Measurements from ENCODE around the gene EHD1. TPM values are rescaled to one million over a fixed set of nuclear protein-coding genes. Genes with fewer than 3 reads are reported as not detected.
"Not testable (repeated sequence)": the region's sequence is repeated elsewhere in the genome, so short reads cannot be mapped to it uniquely, and the experiment has no call there.

EHD1 gene
- total and polyA plus RNA-seq, 5 experiments from 2014 or later = 137 to 226 (median 164) TPM

DNA sequence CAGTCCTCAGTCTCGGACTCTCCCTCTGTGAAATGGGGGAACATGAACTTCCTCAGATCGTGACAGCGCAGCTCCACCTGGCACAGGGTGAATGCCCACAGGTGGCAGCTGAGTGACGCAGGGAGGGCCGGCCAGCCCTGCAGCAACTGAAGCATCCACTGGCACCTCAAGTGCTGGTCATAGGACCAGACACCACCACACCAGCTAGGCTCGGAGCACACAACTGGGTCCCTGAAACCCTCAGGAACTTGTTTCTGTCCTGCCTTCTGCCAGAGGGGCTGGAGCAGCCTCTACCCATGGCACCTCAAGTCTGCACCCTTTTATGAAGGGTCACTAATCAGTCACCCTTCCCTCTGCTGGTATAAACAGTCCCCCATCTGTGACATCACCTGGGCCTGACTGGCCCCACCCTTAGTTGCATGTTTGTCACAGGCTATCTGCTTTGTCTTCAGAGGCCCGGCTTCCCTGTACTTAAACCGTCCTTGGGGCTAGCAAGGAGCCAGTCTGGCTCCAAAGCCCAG, 26.5 kb downstream of the EHD1 start:
- DNase-seq (no peak), ATAC-seq (peak in 1 of 2 donors; percentile 2)

DNA sequence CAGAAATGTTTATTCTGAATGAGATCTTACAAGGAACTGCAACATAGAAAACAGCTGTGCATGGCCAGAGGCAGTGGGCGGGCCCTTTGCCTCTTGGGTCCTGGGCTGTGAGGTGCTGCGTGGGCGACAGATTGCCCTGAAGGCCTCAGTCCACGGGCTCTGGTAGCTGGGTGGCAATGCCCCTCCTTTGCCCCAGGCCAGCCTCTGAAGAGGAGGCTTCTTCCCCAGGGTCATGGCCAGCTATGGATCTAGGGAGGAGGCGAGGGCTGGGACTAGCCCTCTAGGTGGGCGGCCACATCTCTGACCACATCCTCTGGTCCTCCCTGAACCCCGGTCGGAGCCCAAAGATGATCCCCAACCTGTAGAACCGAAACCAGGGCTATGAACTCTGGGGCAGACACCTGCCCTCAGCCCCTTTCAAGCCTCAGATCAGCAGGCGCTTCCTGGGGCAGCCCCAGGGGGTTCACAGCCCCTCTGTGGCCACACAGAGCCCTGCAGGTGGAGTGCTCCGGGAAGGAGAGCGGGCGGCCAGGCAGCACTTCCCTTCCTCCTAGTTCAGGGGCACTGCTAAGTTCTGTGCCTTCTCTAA, 27.3 kb downstream of the EHD1 start:
- POLR2A ChIA-PET = interaction anchor here (1.1 to 29.4 kb wide), 7 partner anchors 27 to 266 kb away, joined by 3 to 2449 read pairs (median 5); partner anchors contain the start of genes EHD1, RASGRP2, SF1 and ZNHIT2
- peaks cover 0 to 27% (median 6%) of the 10 kb centered on the region in 3 donors for H3K36me3 Mint-ChIP-seq
- ATAC-seq (peak; percentile 51 to 70), DNase-seq (peak in 9 of 10 donors; percentile 49 to 78 (median 58))
- no peaks in the 10 kb centered on the region for H3K27me3 Mint-ChIP-seq
- H3K4me3 Mint-ChIP-seq = peak overlapping the region; percentile 34 to 80 (median 70)
- H3K27ac Mint-ChIP-seq = peak overlapping the region; percentile 90 to 96 (median 94)
- peaks cover 46 to 91% (median 84%) of the 10 kb centered on the region in 4 donors for H3K4me1 Mint-ChIP-seq
- H3K9me3 Mint-ChIP-seq = no peaks in the 10 kb centered on the region

More for the DNA sequence above, 26.5 kb downstream of the EHD1 start:
- H3K27me3 Mint-ChIP-seq = no peaks in the 10 kb centered on the region
- H3K4me1 Mint-ChIP-seq = peaks cover 46 to 98% (median 90%) of the 10 kb centered on the region in 4 donors
- H3K27ac Mint-ChIP-seq = peak overlapping the region; percentile 90 to 96 (median 94)
- H3K36me3 Mint-ChIP-seq = peaks cover 0 to 33% (median 6%) of the 10 kb centered on the region in 3 donors
- no peaks in the 10 kb centered on the region for H3K9me3 Mint-ChIP-seq
- peak overlapping the region; percentile 24 to 80 (median 72) for H3K4me3 Mint-ChIP-seq
- POLR2A ChIA-PET = interaction anchor here (1.1 to 29.4 kb wide), 7 partner anchors 26 to 265 kb away, joined by 3 to 2449 read pairs (median 4); partner anchors contain the start of genes EHD1, RASGRP2, SF1 and ZNHIT2

DNA sequence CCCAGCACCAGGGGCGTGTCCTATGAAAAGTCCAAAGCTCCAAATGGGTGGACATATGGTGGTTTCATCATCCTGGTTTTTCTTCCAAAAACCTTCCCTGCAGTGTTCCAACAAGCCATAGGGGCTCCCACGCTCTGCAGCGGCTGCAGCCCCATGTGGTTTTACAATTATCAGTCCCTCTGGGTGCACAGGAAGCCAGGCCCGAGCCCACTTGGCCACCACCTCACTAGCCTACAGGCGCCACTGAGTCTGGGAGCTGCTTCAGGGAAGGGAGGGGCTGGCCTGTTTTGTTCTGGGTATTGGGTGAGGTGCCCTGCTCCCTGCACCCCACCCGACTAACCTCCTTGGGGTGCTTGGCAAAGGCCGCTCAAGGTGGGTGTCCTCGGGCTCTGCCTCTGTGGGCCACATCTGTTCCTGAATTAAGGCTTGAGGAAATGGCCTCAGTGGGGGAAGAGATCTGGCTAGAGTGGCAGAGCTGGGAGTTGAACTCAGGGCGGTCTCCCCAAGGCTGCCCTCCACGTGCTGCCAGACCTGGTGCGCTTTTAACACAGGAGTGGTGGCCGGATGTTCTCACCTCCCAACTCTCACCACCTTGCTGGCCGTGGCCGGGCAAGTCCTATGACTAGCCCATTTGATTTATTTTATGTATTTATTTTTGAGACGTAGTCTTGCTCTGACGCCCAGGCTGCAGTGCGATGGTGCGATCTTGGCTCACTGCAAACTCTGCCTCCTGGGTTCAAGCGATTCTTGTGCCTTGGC, 28.6 kb downstream of the EHD1 start:
- peak overlapping the region in 4 of 10 donors; percentile 15 to 73 (median 31) for H3K4me3 Mint-ChIP-seq
- DNase-seq = no peak
- H3K27me3 Mint-ChIP-seq = no peaks in the 10 kb centered on the region
- H3K36me3 Mint-ChIP-seq = peaks cover 0 to 15% (median 2%) of the 10 kb centered on the region in 3 donors
- H3K4me1 Mint-ChIP-seq = peaks cover 40 to 83% (median 78%) of the 10 kb centered on the region in 4 donors
- ATAC-seq = no peak
- H3K9me3 Mint-ChIP-seq = no peaks in the 10 kb centered on the region
- POLR2A ChIA-PET = interaction anchor here (0.6 to 29.4 kb wide), 7 partner anchors 28 to 635 kb away, joined by 3 to 2449 read pairs (median 4); partner anchors contain the start of genes EHD1, RASGRP2 and SF1
- peak overlapping the region in 9 of 10 donors; percentile 74 to 96 (median 86) for H3K27ac Mint-ChIP-seq

DNA sequence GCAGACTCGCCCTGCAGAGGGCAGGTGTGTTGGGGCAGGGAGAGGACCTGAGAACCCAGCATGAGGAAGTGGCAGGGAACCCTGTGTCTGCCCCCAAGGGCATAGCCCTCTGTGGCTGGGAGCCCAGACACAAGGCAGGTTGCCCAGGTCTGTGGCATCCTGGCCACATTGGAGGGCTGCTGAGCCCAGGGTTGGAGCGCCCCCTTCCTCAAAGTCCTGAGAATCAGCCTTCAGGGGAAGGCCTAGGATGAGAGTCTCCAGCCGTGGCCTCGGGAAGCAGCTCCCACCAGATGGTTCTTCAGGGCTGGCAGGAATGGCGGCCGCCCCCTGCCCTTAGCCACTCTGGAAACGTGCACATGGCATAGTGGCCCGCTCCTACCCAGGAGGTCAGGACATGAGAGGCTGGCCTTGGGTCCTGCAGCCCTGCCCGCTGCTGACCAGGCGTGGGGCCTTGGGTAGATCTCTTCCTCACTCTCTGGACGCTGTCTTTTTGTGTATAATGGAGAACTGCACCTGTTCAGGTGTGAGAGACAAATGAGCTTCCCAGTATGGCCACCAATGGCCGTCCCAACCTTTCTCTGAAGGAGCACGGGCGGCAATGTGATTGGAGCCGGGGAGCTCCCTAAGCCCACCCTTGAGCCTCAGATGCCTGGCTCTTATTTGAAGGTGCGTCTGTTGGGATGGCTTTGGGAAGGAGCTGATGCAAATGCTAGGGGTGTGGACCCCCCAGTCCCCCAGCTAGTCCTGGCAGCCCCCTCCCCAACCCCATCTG, 29.4 kb downstream of the EHD1 start:
- peak; percentile 4 to 7 for ATAC-seq
- peaks cover 37 to 76% (median 72%) of the 10 kb centered on the region in 4 donors for H3K4me1 Mint-ChIP-seq
- no peaks in the 10 kb centered on the region for H3K9me3 Mint-ChIP-seq
- POLR2A ChIA-PET = interaction anchor here (0.6 to 29.4 kb wide), 11 partner anchors 29 to 635 kb away, joined by 3 to 2449 read pairs (median 4); partner anchors contain the start of genes EHD1, FAU, MRPL49 and RASGRP2
- DNase-seq = peak in 7 of 10 donors; percentile 37 to 78 (median 51)
- H3K36me3 Mint-ChIP-seq = peaks cover 0 to 8% (median 0%) of the 10 kb centered on the region in 3 donors
- H3K27me3 Mint-ChIP-seq = no peaks in the 10 kb centered on the region
- peak overlapping the region; percentile 76 to 96 (median 88) for H3K27ac Mint-ChIP-seq
- peak overlapping the region in 9 of 10 donors; percentile 30 to 73 (median 63) for H3K4me3 Mint-ChIP-seq

GRCh38 chr11:64848214-64848825, 30.1 kb downstream of the EHD1 start:
- Mint-ChIP-seq H3K4me1 (peaks cover 41 to 74% (median 71%) of the 10 kb centered on the region in 4 donors), H3K36me3 (peaks cover 0 to 3% (median 0%) of the 10 kb centered on the region in 3 donors), H3K27ac (peak overlapping the region; percentile 76 to 94 (median 86)), H3K4me3 (peak overlapping the region in 8 of 10 donors; percentile 20 to 64 (median 52)), H3K27me3 (no peaks in the 10 kb centered on the region), H3K9me3 (no peaks in the 10 kb centered on the region)
- POLR2A ChIA-PET = interaction anchor here (0.8 to 29.4 kb wide), 10 partner anchors 30 to 274 kb away, joined by 3 to 2449 read pairs (median 4); partner anchors contain the start of genes EHD1, FAU, MRPL49 and PPP2R5B
- DNase-seq (no peak), ATAC-seq (no peak)

DNA sequence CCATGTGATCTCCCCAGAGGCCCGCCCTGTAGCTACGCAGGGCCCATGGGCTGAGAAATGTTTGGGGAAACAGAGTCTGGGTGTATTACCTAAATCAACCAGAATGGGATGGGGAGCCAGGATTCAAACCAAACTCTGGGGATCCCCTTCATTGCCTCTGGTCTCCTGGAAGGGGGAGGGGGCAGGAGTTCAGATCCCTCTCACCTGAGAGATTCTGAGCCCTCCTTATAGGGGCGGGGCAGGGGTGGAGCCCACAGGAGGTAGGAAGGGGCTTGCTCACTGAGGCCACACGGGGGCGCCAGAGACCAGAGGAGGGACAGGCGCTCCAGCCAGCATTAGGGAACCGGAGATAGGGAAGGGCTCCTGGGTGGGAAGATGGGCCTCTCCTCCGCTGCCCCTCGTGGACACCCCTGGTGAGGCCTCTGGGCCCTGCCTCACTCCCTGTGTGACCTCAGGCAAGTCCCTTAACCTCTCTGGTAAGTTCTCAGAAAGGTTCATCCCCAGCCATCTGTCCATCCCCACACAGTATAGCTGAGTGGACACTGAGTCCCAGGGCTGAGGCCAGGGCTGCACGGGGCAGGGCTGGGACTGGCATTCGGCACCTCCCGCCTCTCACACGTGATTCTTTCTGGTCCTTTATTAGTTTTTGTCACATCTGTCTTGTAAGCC, 31.3 kb downstream of the EHD1 start:
- H3K4me1 Mint-ChIP-seq = peaks cover 35 to 69% (median 64%) of the 10 kb centered on the region in 4 donors
- H3K4me3 Mint-ChIP-seq = peak overlapping the region in 6 of 10 donors; percentile 36 to 74 (median 56)

DNA sequence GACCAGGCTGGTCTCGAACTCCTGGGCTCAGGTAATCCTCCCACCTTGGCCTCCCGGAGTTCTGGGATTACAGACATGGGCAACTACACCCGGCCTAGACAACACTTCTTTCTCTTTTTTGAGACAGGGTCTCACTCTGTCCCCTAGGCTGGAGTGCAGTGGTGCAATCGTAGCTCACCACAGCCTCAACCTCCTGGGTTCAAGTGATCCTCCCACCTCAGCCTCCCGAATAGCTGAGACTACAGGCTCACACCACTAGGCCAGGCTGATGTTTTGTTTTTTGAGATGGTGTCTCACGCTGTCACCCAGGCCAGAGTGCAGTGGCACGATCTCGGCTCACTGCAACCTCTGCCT, 32.7 kb downstream of the EHD1 start:
- Mint-ChIP-seq H3K4me3 (peak overlapping the region in 8 of 10 donors; percentile 4 to 85 (median 60)), H3K4me1 (peaks cover 25 to 55% (median 50%) of the 10 kb centered on the region in 4 donors), H3K27ac (peak overlapping the region in 6 of 10 donors; percentile 32 to 91 (median 72))
- ATAC-seq, H3K36me3 Mint-ChIP-seq, DNase-seq, H3K27me3 Mint-ChIP-seq, H3K9me3 Mint-ChIP-seq: not testable (repeated sequence)
- POLR2A ChIA-PET = interaction anchor here (0.6 to 29.4 kb wide), 8 partner anchors 32 to 290 kb away, joined by 3 to 2449 read pairs (median 6); partner anchors contain the start of genes EHD1, MAP4K2, RASGRP2 and SF1

More for the DNA sequence above, 31.3 kb downstream of the EHD1 start:
- DNase-seq (peak; percentile 81 to 98 (median 90)), ATAC-seq (peak; percentile 46 to 56)
- H3K27me3 Mint-ChIP-seq = no peaks in the 10 kb centered on the region
- H3K9me3 Mint-ChIP-seq = no peaks in the 10 kb centered on the region
- peak overlapping the region in 9 of 10 donors; percentile 32 to 88 (median 79) for H3K27ac Mint-ChIP-seq
- POLR2A ChIA-PET = interaction anchor here (0.7 to 29.4 kb wide), 6 partner anchors 31 to 103 kb away, joined by 3 to 2449 read pairs (median 41); partner anchors contain the start of genes EHD1, PPP2R5B, RASGRP2 and SF1
- no peaks in the 10 kb centered on the region for H3K36me3 Mint-ChIP-seq

- H3K36me3 Mint-ChIP-seq = peaks cover 0 to 2% (median 0%) of the 10 kb centered on the region in 3 donors
- no peaks in the 10 kb centered on the region for H3K27me3 Mint-ChIP-seq
- peak overlapping the region; percentile 14 to 94 (median 80) for H3K27ac Mint-ChIP-seq
- no peaks in the 10 kb centered on the region for H3K9me3 Mint-ChIP-seq
- H3K4me3 Mint-ChIP-seq = peak overlapping the region; percentile 62 to 85 (median 78)
- peaks cover 25 to 53% (median 48%) of the 10 kb centered on the region in 4 donors for H3K4me1 Mint-ChIP-seq
- ATAC-seq = no peak
- DNase-seq = no peak
- POLR2A ChIA-PET = interaction anchor here (0.6 to 29.4 kb wide), 8 partner anchors 33 to 290 kb away, joined by 3 to 2449 read pairs (median 6); partner anchors contain the start of genes EHD1, MAP4K2, RASGRP2 and SF1
Observed at GRCh38 chr11:64845129-64845775, 33.2 kb downstream of the EHD1 start.

DNA sequence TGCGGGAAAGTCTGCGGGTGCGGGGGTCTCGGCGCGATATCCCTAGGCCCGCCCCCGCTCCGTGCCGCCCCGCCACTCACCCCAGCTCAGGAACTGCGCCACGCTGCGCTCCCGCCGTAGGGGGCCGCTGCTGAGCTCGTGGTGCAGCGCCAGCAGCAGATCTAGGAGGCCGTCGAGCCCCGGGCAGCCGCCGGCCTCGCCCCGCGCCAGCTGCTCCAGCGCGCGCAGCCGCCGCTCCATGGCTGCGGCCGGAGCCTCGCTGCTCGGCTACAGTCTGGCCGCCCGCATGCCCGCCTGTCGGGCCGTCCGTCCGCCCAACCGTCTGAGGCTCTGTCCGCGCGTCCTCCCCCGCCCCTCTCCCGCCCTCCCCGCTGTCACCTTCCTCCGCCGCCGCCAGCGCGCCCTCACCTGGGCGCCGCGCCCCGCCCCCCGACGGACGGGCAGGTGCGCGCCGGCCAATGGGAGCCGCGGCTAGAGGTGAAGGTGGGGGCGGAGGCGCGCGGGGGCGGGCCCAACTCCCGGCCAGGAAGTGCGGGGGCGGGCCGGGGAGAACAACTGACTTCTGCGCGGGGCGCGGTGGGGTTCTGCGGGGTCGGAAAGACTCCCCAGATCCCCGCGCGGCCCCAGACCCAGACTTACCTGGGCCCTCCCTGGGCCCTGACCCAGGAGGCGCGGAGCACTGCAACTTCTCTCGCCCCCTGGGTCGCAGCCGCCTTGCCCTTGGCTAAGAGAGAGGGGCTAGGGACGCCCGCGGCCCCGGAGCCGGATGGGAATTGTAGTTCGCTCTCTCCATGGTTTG, 33.9 kb downstream of the EHD1 start, which contains the start of gene CDC42BPG:
CDC42BPG (minus strand) TSS at position 324 of the 799 bp plus-strand sequence; CDS start at position 240, 84 bp downstream.
- DNase-seq (peak; percentile 64 to 86 (median 76)), ATAC-seq (peak; percentile 76 to 80)
- H3K27ac Mint-ChIP-seq = peak within 1 kb of the TSS; percentile 77 to 94 (median 89)
- no peaks in the 10 kb centered on the region for H3K9me3 Mint-ChIP-seq
- peaks cover 0 to 4% (median under 1%) of the 10 kb centered on the region in 3 donors for H3K36me3 Mint-ChIP-seq
- POLR2A ChIA-PET = interaction anchor here (0.6 to 29.4 kb wide), 7 partner anchors 33 to 485 kb away, joined by 3 to 2449 read pairs (median 8); partner anchors contain the start of genes EHD1, MAP4K2, MEN1 and RASGRP2
- no peaks in the 10 kb centered on the region for H3K27me3 Mint-ChIP-seq
- H3K4me1 Mint-ChIP-seq = peaks cover 23 to 47% (median 42%) of the 10 kb centered on the region in 4 donors
- H3K4me3 Mint-ChIP-seq = peak within 1 kb of the TSS; percentile 79 to 95 (median 91)
